ENCODE results near the gene SPARC.

DNA sequence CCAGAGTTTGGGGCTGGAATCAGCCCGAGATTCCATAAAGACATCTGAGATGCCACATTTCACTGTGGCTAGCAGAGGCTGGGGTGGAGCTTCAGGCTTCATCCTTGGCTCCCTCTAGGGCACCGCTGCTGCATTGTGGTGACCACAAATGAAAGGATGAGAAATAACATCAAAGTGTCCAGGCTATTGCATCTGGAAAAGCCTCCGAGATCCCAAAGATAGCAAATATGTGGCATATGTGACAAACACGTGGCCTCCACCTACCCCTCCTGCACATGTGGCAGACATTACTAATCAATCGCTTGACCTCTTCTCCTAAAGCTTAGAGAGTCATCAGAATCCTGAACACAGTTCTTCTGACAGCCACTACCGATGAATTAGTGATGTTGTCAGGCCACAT, 4.5 kb downstream of the SPARC start:
- TF ChIP-seq POLR2AphosphoS5 (IDR thresholded peaks at IDR 0.05; ENCODE audit: borderline replicate concordance, low read depth, low read length) (no peak), EZH2 (IDR thresholded peaks at IDR 0.05) (no peak), FOXP2 (optimal IDR thresholded peaks at IDR 0.05; ENCODE audit: control extremely low read depth, extremely low read length, insufficient read depth) (no peak)

Measured in SK-N-MC (cell line).